A673 (cell line): ENCODE data around the gene LARP4B.

ENCODE experiments used
- EZH2 ChIP-seq: fragments of 200-600 bp; sonication (generic); IDR thresholded peaks from 2 replicates; pipeline ENCODE4 v1.6.1; 2017; ENCODE audit warnings: borderline replicate concordance, low read depth, mild to moderate bottlenecking, mixed read lengths, antibody characterized with exemption, low read length; ENCODE audit not compliant: poor library complexity, severe bottlenecking
- TF ChIP-seq, protein P1 (sequence below): fragments of 300-800, 200-600 bp; sonication (generic); conservative IDR thresholded peaks from 2 replicates; pipeline ENCODE4 v1.5.1; 2017; ENCODE audit warnings: low read depth, mild to moderate bottlenecking, antibody characterized with exemption, low read length, moderate library complexity, mixed read lengths

DNA sequence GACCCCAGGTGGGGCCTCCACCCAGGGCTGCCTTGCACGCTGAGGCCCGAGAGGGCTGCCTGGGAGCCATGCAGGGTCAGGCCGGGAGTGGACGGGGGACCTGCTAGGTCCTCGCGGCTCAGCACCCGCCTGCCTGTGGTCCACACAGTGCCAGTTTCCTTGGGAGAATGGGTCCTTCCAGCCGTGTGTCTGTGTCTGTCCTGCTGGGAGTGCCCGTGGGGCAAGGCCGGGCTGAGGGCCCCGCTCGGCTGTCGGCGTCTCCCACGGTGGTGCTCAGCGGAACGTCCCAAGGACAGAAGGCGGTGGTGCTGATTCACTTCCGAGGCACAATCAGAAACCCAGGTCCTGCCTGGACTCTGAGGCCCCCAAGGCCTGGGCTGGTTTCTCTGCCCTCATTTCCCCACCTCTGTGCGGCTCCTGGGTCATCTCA, 33.5 kb upstream of the LARP4B start:
- TF ChIP-seq EZH2 = no peak
- TF ChIP-seq, protein P1, sequence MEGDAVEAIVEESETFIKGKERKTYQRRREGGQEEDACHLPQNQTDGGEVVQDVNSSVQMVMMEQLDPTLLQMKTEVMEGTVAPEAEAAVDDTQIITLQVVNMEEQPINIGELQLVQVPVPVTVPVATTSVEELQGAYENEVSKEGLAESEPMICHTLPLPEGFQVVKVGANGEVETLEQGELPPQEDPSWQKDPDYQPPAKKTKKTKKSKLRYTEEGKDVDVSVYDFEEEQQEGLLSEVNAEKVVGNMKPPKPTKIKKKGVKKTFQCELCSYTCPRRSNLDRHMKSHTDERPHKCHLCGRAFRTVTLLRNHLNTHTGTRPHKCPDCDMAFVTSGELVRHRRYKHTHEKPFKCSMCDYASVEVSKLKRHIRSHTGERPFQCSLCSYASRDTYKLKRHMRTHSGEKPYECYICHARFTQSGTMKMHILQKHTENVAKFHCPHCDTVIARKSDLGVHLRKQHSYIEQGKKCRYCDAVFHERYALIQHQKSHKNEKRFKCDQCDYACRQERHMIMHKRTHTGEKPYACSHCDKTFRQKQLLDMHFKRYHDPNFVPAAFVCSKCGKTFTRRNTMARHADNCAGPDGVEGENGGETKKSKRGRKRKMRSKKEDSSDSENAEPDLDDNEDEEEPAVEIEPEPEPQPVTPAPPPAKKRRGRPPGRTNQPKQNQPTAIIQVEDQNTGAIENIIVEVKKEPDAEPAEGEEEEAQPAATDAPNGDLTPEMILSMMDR = no peak
